ENCODE results near the gene SLC13A4. TPM values are rescaled to one million over a fixed set of nuclear protein-coding genes. Genes with fewer than 3 reads are reported as not detected.

The SLC13A4 gene
- total and polyA plus RNA-seq, 8 donors = 3.5 to 7.7 (median 5.4) TPM; not detected in 2

- DNase-seq (no peak), ATAC-seq (no peak)
- Histone ChIP-seq H3K27ac (no peak overlapping the region), H3K4me1 (no peaks in the 10 kb centered on the region), H3K36me3 (no peaks in the 10 kb centered on the region), H3K27me3 (no peaks in the 10 kb centered on the region), H3K4me3 (no peak overlapping the region), H3K9me3 (no peaks in the 10 kb centered on the region)
- no peak for TF ChIP-seq CTCF (IDR thresholded peaks at IDR 0.05)
- intact Hi-C loops (cut with DNase I) = no loop called here
Observed at GRCh38 chr7:135759532-135759931, 31.5 kb upstream of the SLC13A4 start.

GRCh38 chr7:135758531-135758932, 30.5 kb upstream of the SLC13A4 start:
- intact Hi-C loops (cut with DNase I) = no loop called here
- Histone ChIP-seq H3K4me3 (peak overlapping the region; percentile 1 to 15), H3K27ac (peak overlapping the region; percentile 58 to 71), H3K4me1 (no peaks in the 10 kb centered on the region), H3K36me3 (no peaks in the 10 kb centered on the region), H3K27me3 (no peaks in the 10 kb centered on the region), H3K9me3 (no peaks in the 10 kb centered on the region)
- TF ChIP-seq CTCF (IDR thresholded peaks at IDR 0.05) = no peak
- ATAC-seq (peak; percentile 83), DNase-seq (no peak)

GRCh38 chr7:135757719-135758411, 29.9 kb upstream of the SLC13A4 start:
- Histone ChIP-seq H3K4me1 (no peaks in the 10 kb centered on the region), H3K27ac (peak overlapping the region; percentile 58 to 71), H3K27me3 (no peaks in the 10 kb centered on the region), H3K9me3 (no peaks in the 10 kb centered on the region), H3K36me3 (no peaks in the 10 kb centered on the region), H3K4me3 (peak overlapping the region; percentile 1 to 15)
- intact Hi-C loops (cut with DNase I) = no loop called here
- no peak for TF ChIP-seq CTCF (IDR thresholded peaks at IDR 0.05)
- ATAC-seq (peak; percentile 76), DNase-seq (no peak)

- H3K27me3 ChIP-seq = no peaks in the 10 kb centered on the region
- H3K9me3 ChIP-seq = no peaks in the 10 kb centered on the region
- intact Hi-C loops (cut with DNase I) = no loop called here
- H3K27ac ChIP-seq = no peak overlapping the region
- no peaks in the 10 kb centered on the region for H3K36me3 ChIP-seq
- no peak for DNase-seq
- TF ChIP-seq CTCF (IDR thresholded peaks at IDR 0.05) = no peak
- ATAC-seq = no peak
- no peak overlapping the region for H3K4me3 ChIP-seq
- H3K4me1 ChIP-seq = no peaks in the 10 kb centered on the region
Observed at GRCh38 chr7:135756191-135756590, 28.2 kb upstream of the SLC13A4 start.

- Histone ChIP-seq H3K4me1 (no peaks in the 10 kb centered on the region), H3K27me3 (no peaks in the 10 kb centered on the region), H3K27ac (no peak overlapping the region), H3K4me3 (no peak overlapping the region), H3K9me3 (no peaks in the 10 kb centered on the region), H3K36me3 (no peaks in the 10 kb centered on the region)
- ATAC-seq (no peak), DNase-seq (no peak)
- no peak for TF ChIP-seq CTCF (IDR thresholded peaks at IDR 0.05)
- intact Hi-C loops (cut with DNase I) = no loop called here
Observed at GRCh38 chr7:135755351-135755753, 27.4 kb upstream of the SLC13A4 start.

Data from left lung (tissue), 10 donors.